GM23248 (cell line): Measurements from ENCODE around the gene KSR2. TPM values are rescaled to one million over a fixed set of nuclear protein-coding genes. Genes with fewer than 3 reads are reported as not detected.

Source experiments
- DNase-seq: peaks from one replicate; pipeline ENCODE4 v3.0.0-alpha.2; 2015
- H2AFZ ChIP-seq: fragments of 200-600 bp; sonication (generic); 2 replicates; pipeline ENCODE4 v1.6.1; 2016; ENCODE audit warnings: antibody characterized with exemption
- H3F3A ChIP-seq: fragments of 200-600 bp; sonication (generic); 2 replicates; pipeline ENCODE4 v1.6.1; 2016; ENCODE audit warnings: mild to moderate bottlenecking, antibody characterized with exemption, mixed run types; ENCODE audit not compliant: insufficient read depth
- H3K27ac ChIP-seq: fragments of 200-600 bp; sonication (generic); 2 replicates; pipeline ENCODE4 v1.5.1; 2016; ENCODE audit warnings: mild to moderate bottlenecking
- H3K27me3 ChIP-seq: fragments of 200-600 bp; sonication (generic); replicated peaks from 2 replicates; pipeline ENCODE4 v1.6.1; 2016; ENCODE audit warnings: mild to moderate bottlenecking; ENCODE audit not compliant: insufficient read depth
- H3K36me3 ChIP-seq: fragments of 200-600 bp; sonication (generic); 2 replicates; pipeline ENCODE4 v1.6.1; 2016; ENCODE audit warnings: low read depth, mild to moderate bottlenecking
- H3K4me1 ChIP-seq: fragments of 200-600 bp; sonication (generic); 2 replicates; pipeline ENCODE4 v1.6.1; 2016; ENCODE audit warnings: mild to moderate bottlenecking; ENCODE audit not compliant: insufficient read depth
- H3K4me2 ChIP-seq: fragments of 200-600 bp; sonication (generic); one replicate; pipeline ENCODE4 v1.6.1; 2016; ENCODE audit warnings: mild to moderate bottlenecking; ENCODE audit not compliant: unreplicated experiment
- H3K4me3 ChIP-seq: fragments of 200-600 bp; sonication (generic); 2 replicates; pipeline ENCODE4 v1.5.1; 2016; ENCODE audit warnings: mild to moderate bottlenecking
- H3K79me2 ChIP-seq: fragments of 200-600 bp; sonication (generic); 2 replicates; pipeline ENCODE4 v1.6.1; 2016; ENCODE audit warnings: mild to moderate bottlenecking; ENCODE audit not compliant: insufficient read depth
- H3K9ac ChIP-seq: fragments of 200-600 bp; sonication (generic); 2 replicates; pipeline ENCODE4 v1.6.1; 2016; ENCODE audit warnings: mild to moderate bottlenecking
- H3K9me2 ChIP-seq: fragments of 200-600 bp; sonication (generic); 2 replicates; pipeline ENCODE4 v1.6.1; 2016; ENCODE audit warnings: mixed run types, mild to moderate bottlenecking, moderate library complexity; ENCODE audit not compliant: insufficient read depth
- H3K9me3 ChIP-seq: fragments of 200-600 bp; sonication (generic); one replicate; pipeline ENCODE4 v1.6.1; 2017; ENCODE audit warnings: low read depth
- H4K20me1 ChIP-seq: fragments of 200-600 bp; sonication (generic); 2 replicates; pipeline ENCODE4 v1.6.0; 2016; ENCODE audit not compliant: insufficient read depth
- EZH2 ChIP-seq: fragments of 200-600 bp; sonication (generic); IDR thresholded peaks from 2 replicates; pipeline ENCODE4 v1.6.1; 2018; ENCODE audit warnings: antibody characterized with exemption, mild to moderate bottlenecking; ENCODE audit not compliant: insufficient read depth, poor library complexity, severe bottlenecking
- EZH2phosphoT487 ChIP-seq: fragments of 200-600 bp; sonication (generic); IDR thresholded peaks from 2 replicates; pipeline ENCODE4 v1.6.1; 2018; ENCODE audit warnings: antibody characterized with exemption, moderate library complexity, mild to moderate bottlenecking, low read depth; ENCODE audit not compliant: insufficient read depth
- WGBS, 2 experiments: methylation state at CpG; one replicate each; pipeline ENCODE4 v1.1.6; 2015 to 2017; ENCODE audit warnings: low lambda C conversion rate in 2 of 2, low coverage in 1 of 2; ENCODE audit errors: missing lambda C conversion rate in 2 of 2; 5-methylcytosine and 5-hydroxymethylcytosine counted together
- in situ Hi-C: fragments of 300-500 bp; cut with MboI; formaldehyde crosslinking; loops from 2 replicates; pipeline ENCODE4 v1.15.0; 2020
- polyA plus RNA-seq: library from polyadenylated mRNA; unstranded; fragments of >200 nt; fragmentation: Nextera tagmentation; extraction: Ambion mirVana; gene quantifications from 2 replicates; pipeline ENCODE4 v1.2.1, GENCODE V29; 2016
- total RNA-seq: library from RNA; depleted of rRNA; stranded (reverse); fragments of >200 nt; shearing (Covaris generic); gene quantifications from 2 replicates; pipeline ENCODE4 v1.2.3, GENCODE V29; 2014

The KSR2 gene
- total and polyA plus RNA-seq, 2 experiments from 2014 or later: not detected

DNA sequence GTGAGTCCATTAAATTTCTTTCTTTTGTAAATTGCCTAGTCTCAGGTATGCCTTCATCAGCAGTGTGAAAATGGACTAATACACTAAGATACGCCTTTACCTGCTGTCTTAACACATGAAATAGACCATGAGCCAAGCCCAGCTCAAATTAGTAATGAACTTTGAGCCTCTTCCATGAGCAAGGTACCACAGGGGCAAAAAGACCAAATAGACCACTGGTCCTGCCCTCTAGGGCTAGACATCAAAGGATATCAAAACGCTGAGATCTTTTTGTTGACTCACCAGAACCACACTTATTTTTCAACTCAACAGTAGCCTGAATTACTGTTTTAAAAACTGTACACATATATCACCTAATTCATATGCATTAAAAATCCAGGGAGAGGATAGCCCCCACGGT lies 469.9 kb downstream of the KSR2 start:
- no peaks in the 10 kb centered on the region for H3K27me3 ChIP-seq
- H4K20me1 ChIP-seq: no peaks in the 10 kb centered on the region
- H3K9me2 ChIP-seq: no peaks in the 10 kb centered on the region
- H3K36me3 ChIP-seq: no peaks in the 10 kb centered on the region
- H3K9me3 ChIP-seq: no peaks in the 10 kb centered on the region
- WGBS, 2 experiments: 31 to 34% methylated on average over 3 of the region's 3 CpGs
- no peak for TF ChIP-seq EZH2phosphoT487
- no peak overlapping the region for H3K27ac ChIP-seq
- H3K4me1 ChIP-seq: no peaks in the 10 kb centered on the region
- in situ Hi-C loops: no loop called here
- H3K4me3 ChIP-seq: no peak overlapping the region
- DNase-seq: no peak
- no peak overlapping the region for H3K4me2 ChIP-seq
- H2AFZ ChIP-seq: no peak overlapping the region
- H3K9ac ChIP-seq: no peak overlapping the region
- H3F3A ChIP-seq: no peaks in the 10 kb centered on the region
- H3K79me2 ChIP-seq: no peaks in the 10 kb centered on the region

DNA sequence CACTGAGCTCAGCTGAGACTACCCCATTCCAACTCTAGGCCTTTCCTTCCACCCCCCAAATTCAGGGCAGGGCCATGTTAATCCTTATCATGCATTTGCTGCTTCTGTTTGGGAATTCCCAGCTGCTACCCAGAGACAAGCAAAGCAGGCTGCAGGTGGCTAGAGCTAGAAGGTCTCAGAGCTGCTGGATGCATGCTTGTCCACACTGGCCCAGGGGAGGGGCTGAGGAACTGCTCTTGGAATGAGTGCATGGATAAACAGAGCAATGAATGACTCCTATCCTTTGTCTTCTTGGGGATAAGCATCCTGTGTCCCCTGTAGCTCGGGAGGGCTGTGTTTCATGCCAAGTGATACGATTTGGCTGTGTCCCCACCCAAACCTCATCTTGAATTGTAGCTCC lies 470.5 kb downstream of the KSR2 start:
- Histone ChIP-seq H3K36me3 (no peaks in the 10 kb centered on the region), H3K9me2 (no peaks in the 10 kb centered on the region), H3K9ac (no peak overlapping the region), H3K4me2 (no peak overlapping the region), H3K27ac (no peak overlapping the region), H3K4me3 (no peak overlapping the region), H4K20me1 (no peaks in the 10 kb centered on the region), H3K4me1 (no peaks in the 10 kb centered on the region), H3K79me2 (no peaks in the 10 kb centered on the region), H3F3A (no peaks in the 10 kb centered on the region), H3K27me3 (no peaks in the 10 kb centered on the region), H3K9me3 (no peaks in the 10 kb centered on the region), H2AFZ (no peak overlapping the region)
- WGBS, 2 experiments: 60 to 64% methylated on average over 2 of the region's 2 CpGs
- in situ Hi-C loops: no loop called here
- TF ChIP-seq EZH2phosphoT487: no peak
- DNase-seq: no peak

DNA sequence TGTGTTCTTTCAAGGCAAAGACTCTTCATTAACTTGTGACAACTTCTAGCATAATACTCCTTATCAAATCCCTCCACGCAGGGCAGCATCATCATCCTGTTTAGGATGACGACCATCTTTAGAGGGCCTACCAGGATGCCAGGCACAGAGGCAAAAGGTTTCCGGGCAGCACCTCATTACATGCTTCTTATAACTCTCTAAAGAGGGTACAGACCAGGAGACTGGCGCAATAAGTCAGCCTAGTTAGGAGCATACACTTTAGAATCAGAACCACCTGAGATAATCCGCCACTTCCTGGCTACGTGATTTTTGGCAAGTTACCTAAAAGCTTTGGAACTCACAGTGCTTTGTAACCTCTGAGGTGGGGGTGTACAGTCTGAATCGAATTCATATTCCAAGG lies 471.4 kb downstream of the KSR2 start:
- in situ Hi-C loops: no loop called here
- Histone ChIP-seq H3K79me2 (no peaks in the 10 kb centered on the region), H3K4me1 (no peaks in the 10 kb centered on the region), H4K20me1 (no peaks in the 10 kb centered on the region), H3K4me2 (no peak overlapping the region), H3K36me3 (no peaks in the 10 kb centered on the region), H3K9ac (no peak overlapping the region), H3K27ac (no peak overlapping the region), H3F3A (no peaks in the 10 kb centered on the region), H2AFZ (no peak overlapping the region), H3K9me2 (no peaks in the 10 kb centered on the region), H3K4me3 (no peak overlapping the region), H3K9me3 (no peaks in the 10 kb centered on the region), H3K27me3 (no peaks in the 10 kb centered on the region)
- WGBS, 2 experiments: 51 to 52% methylated on average over 7 of the region's 7 CpGs
- DNase-seq: no peak
- TF ChIP-seq EZH2 (no peak), EZH2phosphoT487 (no peak)

DNA sequence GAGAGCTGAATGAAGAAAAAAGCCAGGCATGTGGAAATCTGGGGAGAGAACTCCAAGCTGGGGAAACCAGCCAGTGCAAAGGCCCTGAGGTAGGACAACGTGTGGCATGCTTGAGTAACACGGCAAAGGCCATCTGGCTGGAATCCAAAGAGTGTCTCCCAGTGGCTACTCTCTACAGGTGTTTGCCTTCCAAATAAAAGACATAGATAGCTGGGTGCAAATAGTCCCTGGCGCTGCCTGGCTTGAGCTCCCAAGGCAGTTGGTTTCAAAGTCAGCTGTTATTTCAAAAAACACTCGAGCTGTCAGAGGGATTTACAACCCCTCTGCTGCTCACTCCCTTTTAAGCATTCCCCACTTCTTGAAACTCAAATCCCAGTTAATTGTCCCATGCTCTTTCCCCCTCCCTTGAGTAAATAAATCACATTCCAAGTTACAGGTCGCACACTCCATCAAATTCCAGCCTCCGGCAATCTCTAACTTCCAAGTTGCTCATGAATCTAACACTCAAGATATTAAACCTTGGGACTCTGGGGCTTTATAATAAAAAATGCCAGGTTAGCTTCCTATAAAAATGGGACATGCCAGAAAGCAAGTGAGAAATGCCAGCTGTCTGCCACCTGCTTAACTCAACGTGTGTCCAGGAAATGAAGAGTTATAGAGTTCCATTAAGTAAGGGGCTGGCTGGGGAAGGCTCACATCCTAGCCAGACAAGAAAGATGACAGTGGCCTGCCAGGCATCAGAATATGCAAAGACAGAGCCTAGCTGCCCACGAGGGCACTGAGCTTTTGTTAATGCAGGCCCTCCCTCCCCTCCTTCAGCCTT lies 473.7 kb downstream of the KSR2 start:
- no peaks in the 10 kb centered on the region for H3K79me2 ChIP-seq
- TF ChIP-seq EZH2 (no peak), EZH2phosphoT487 (no peak)
- H3K36me3 ChIP-seq: no peaks in the 10 kb centered on the region
- no peak for DNase-seq
- H3K4me1 ChIP-seq: no peaks in the 10 kb centered on the region
- H3K27ac ChIP-seq: no peak overlapping the region
- 45 to 48% methylated on average over 8 of the region's 8 CpGs for WGBS, 2 experiments
- H3K4me2 ChIP-seq: no peak overlapping the region
- no peak overlapping the region for H3K9ac ChIP-seq
- no peaks in the 10 kb centered on the region for H3K9me3 ChIP-seq
- H3F3A ChIP-seq: no peaks in the 10 kb centered on the region
- H3K9me2 ChIP-seq: no peaks in the 10 kb centered on the region
- H4K20me1 ChIP-seq: no peaks in the 10 kb centered on the region
- no peaks in the 10 kb centered on the region for H3K27me3 ChIP-seq
- no peak overlapping the region for H2AFZ ChIP-seq
- no peak overlapping the region for H3K4me3 ChIP-seq
- in situ Hi-C loops: no loop called here

DNA sequence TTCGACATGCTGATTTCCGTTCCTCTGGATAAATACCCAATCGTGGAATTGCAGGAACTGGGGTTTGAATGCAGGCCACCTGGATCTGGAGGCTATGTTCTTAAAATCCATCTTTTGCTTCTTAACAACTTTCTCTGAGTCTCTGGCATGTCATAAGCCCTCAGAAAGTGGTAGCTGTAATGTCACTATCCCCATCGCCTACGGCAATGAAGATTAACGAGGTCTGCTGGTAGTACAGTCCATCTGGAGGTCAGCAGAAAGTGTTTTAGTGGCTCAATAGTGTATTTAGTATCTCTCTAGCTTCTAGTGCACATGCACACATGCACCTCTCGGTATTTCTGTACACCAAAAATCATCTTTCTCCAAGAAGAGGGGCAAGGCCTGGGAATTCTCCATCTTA lies 477.1 kb downstream of the KSR2 start:
- no peak for DNase-seq
- no peak overlapping the region for H3K4me3 ChIP-seq
- TF ChIP-seq EZH2: no peak
- no peak for TF ChIP-seq EZH2phosphoT487
- H4K20me1 ChIP-seq: no peaks in the 10 kb centered on the region
- H3K36me3 ChIP-seq: no peaks in the 10 kb centered on the region
- no peak overlapping the region for H3K27ac ChIP-seq
- no peak overlapping the region for H3K4me2 ChIP-seq
- in situ Hi-C loops: no loop called here
- no peak overlapping the region for H2AFZ ChIP-seq
- H3K79me2 ChIP-seq: no peaks in the 10 kb centered on the region
- no peaks in the 10 kb centered on the region for H3K9me3 ChIP-seq
- no peak overlapping the region for H3K9ac ChIP-seq
- WGBS, 2 experiments: 76 to 78% methylated on average over 7 of the region's 7 CpGs
- H3K4me1 ChIP-seq: peaks cover 6% of the 10 kb centered on the region
- H3K9me2 ChIP-seq: no peaks in the 10 kb centered on the region
- no peaks in the 10 kb centered on the region for H3F3A ChIP-seq
- H3K27me3 ChIP-seq: no peaks in the 10 kb centered on the region
